ENCODE measurements around the gene CADPS2.

CADPS2 gene

DNA sequence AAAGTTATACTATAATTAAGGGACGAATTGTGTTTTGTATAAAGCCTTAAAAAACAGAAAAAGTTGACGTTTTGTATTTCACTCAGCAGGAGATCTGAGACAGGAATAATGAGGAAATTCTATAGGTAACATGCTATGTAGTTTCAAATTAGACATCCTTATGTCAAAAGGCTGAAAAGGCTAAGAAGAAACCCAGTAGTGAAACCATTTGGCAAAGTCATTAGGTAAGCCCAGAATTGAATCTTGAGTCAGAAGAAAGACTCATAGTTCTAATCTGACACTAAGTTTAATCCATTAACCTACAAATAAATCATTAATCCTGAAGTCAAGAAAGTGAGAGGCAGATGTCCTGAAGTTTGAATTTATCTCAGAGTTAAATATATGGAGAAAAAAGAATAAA, 266.6 kb downstream of the CADPS2 start:
- TF ChIP-seq POLR2AphosphoS5 (IDR thresholded peaks at IDR 0.05; ENCODE audit: low read depth, low read length): no peak
- no peak for TF ChIP-seq POLR2A (IDR thresholded peaks at IDR 0.05; ENCODE audit: low read depth, low read length)
- no peak for TF ChIP-seq TAF1 (IDR thresholded peaks at IDR 0.05; ENCODE audit: borderline replicate concordance, low read depth, low read length)
- FAIRE-seq (no peak), DNase-seq (ENCODE audit: insufficient read length) (no peak)

DNA sequence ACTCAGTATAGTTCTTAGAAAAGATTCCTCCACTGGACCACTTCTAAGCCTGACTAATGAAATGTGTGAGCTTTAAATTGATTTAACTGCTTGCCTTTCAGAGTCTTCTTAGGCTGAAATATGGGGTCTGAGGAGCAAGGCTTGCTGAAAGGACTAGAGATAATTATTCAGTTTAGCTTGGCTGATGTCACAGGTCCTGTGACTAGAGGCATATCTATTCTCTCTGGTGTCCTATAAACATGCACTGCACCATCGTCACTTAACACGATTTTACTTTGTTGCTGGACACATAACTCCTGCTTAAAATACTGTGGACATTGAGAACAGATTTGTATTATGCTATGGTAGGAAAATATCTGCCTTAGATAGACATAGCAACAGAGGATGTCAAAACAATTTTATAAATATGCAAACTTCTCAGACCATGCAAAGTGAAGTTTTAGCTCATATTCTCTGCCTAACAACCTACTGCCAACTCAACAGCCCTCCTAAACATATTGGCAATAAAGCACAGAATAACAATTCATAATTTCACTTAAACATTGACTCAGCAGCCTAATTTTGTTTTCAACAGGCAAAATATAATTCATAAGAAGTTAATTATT, 267.6 kb downstream of the CADPS2 start:
- DNase-seq (ENCODE audit: insufficient read length) (no peak), FAIRE-seq (no peak)
- TF ChIP-seq TAF1 (IDR thresholded peaks at IDR 0.05; ENCODE audit: borderline replicate concordance, low read depth, low read length) (no peak), POLR2AphosphoS5 (IDR thresholded peaks at IDR 0.05; ENCODE audit: low read depth, low read length) (no peak), POLR2A (IDR thresholded peaks at IDR 0.05; ENCODE audit: low read depth, low read length) (no peak)

DNA sequence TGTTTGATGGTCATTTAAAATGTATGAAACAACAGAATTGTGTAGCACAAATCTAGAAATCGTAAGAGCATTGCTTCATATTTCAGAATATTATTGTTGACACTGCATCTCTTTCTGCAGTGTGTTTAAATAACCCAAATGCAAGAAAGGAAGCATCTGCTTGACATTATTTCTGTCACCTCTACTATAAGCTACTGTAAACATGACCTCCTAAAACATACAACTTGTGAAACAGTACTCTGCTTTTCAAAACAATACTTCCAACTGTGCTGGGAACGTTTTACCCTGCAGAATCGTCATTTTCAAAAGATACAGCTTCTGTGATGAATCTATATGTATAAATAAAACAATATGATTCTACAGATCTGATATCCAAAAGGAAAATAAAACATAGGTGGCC, 269.3 kb downstream of the CADPS2 start:
- TF ChIP-seq POLR2AphosphoS5 (IDR thresholded peaks at IDR 0.05; ENCODE audit: low read depth, low read length) (no peak), POLR2A (IDR thresholded peaks at IDR 0.05; ENCODE audit: low read depth, low read length) (no peak), TAF1 (IDR thresholded peaks at IDR 0.05; ENCODE audit: borderline replicate concordance, low read depth, low read length) (no peak)
- DNase-seq (ENCODE audit: insufficient read length) (no peak), FAIRE-seq (no peak)

DNA sequence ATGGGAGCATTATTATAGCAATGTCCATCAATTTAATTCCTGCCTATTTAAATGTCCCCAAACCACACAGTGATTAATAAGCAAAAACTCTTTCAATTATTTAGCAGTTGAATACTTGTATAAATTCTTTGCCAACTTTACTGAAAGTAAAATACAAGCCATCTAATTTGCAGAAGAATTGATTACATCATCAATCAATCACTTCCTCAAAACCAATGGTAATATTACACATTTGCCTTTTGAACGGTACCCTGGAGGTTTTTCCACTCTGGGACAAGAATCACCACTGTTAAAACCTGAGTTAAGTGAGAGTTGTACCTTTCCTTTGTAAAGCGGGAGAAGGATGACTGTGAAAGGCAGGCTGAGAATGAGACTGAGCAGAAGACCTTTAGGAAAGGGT, 280.3 kb downstream of the CADPS2 start:
- TF ChIP-seq POLR2A (IDR thresholded peaks at IDR 0.05; ENCODE audit: low read depth, low read length): no peak
- no peak for TF ChIP-seq POLR2AphosphoS5 (IDR thresholded peaks at IDR 0.05; ENCODE audit: low read depth, low read length)
- TF ChIP-seq TAF1 (IDR thresholded peaks at IDR 0.05; ENCODE audit: borderline replicate concordance, low read depth, low read length): no peak
- DNase-seq (ENCODE audit: insufficient read length) (no peak), FAIRE-seq (no peak)

DNA sequence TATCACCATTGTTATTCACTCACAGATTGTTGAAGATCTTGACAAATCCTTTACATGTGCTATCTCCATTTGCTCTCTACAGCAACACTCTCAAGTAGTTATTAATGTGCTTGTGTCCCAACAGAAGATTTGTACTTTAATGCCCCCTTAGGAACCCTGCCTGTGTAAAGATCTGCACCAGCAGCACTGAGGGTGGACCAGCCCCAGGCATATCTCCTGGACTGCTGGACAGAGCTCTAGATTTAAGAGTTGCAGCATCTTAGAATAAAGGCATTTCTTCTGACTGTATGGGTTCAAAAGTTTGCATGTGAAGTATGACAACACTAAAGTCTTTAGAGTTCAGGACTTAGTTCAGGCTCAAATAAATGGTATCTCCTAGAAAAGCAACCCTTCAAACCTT, 282.0 kb downstream of the CADPS2 start:
- no peak for TF ChIP-seq TAF1 (IDR thresholded peaks at IDR 0.05; ENCODE audit: borderline replicate concordance, low read depth, low read length)
- FAIRE-seq: no peak
- DNase-seq (ENCODE audit: insufficient read length): no peak

DNA sequence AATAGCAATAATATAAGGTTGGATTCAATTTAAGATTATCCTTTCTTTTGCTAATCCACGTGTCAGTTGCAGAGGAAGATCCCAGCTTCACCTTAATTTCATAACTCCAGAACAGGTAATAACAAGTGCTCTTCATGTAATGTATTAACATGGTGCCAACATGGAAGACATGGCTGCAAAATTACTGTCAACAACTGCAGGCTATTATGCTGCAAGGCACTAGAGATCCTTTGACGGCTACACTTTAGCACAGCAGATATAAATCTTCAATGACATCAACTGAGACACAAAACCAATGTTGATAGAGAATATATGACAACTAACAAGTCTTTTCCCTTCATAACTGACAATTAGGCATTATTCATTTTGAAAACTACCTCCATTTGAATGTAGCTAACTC, 283.5 kb downstream of the CADPS2 start:
- FAIRE-seq (no peak), DNase-seq (ENCODE audit: insufficient read length) (no peak)
- TF ChIP-seq POLR2AphosphoS5 (IDR thresholded peaks at IDR 0.05; ENCODE audit: low read depth, low read length) (no peak), TAF1 (IDR thresholded peaks at IDR 0.05; ENCODE audit: borderline replicate concordance, low read depth, low read length) (no peak), POLR2A (IDR thresholded peaks at IDR 0.05; ENCODE audit: low read depth, low read length) (no peak)

DNA sequence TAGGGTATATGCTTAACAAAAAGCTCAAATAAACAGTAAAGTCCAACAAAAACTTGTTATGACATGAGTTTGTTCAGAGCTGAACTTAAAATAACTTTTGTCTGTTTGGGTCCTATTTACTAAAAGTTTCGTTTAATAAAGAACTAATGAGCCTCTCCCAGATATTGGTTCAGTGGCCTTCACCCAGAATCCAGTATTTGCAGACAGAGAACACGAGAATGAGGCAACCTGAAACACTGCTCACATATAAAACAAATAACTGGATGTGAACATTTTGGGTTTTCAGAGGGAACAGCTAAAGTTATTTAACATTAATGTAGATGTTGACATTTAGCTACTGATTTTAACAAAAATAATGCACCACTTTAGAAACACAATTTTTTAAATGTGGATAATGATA, 285.6 kb downstream of the CADPS2 start:
- no peak for TF ChIP-seq POLR2AphosphoS5 (IDR thresholded peaks at IDR 0.05; ENCODE audit: low read depth, low read length)
- no peak for TF ChIP-seq POLR2A (IDR thresholded peaks at IDR 0.05; ENCODE audit: low read depth, low read length)
- no peak for TF ChIP-seq TAF1 (IDR thresholded peaks at IDR 0.05; ENCODE audit: borderline replicate concordance, low read depth, low read length)

DNA sequence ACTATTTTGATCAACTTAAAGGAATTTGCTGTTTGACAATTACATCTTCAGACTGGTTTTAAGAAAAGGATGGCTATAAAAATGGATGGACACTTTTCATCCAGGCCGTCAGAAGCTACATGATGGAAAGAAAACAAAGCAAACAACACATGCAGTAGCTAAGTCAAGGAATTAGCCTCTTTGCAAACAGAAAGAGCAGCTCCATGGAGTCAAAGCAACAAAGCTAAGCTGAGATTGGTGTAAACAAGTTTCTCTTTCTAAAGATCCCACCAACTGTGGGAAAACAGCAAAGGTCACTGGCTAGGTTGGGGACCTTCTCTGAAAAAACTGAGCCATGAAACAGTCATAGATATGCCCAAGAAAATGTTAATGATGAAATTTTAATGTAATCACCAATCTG, 286.2 kb downstream of the CADPS2 start:
- FAIRE-seq: no peak
- no peak for TF ChIP-seq POLR2AphosphoS5 (IDR thresholded peaks at IDR 0.05; ENCODE audit: low read depth, low read length)
- no peak for TF ChIP-seq POLR2A (IDR thresholded peaks at IDR 0.05; ENCODE audit: low read depth, low read length)
- no peak for TF ChIP-seq TAF1 (IDR thresholded peaks at IDR 0.05; ENCODE audit: borderline replicate concordance, low read depth, low read length)
- no peak for DNase-seq (ENCODE audit: insufficient read length)

More for the DNA sequence above, 285.6 kb downstream of the CADPS2 start:
- FAIRE-seq (no peak), DNase-seq (ENCODE audit: insufficient read length) (no peak)

DNA sequence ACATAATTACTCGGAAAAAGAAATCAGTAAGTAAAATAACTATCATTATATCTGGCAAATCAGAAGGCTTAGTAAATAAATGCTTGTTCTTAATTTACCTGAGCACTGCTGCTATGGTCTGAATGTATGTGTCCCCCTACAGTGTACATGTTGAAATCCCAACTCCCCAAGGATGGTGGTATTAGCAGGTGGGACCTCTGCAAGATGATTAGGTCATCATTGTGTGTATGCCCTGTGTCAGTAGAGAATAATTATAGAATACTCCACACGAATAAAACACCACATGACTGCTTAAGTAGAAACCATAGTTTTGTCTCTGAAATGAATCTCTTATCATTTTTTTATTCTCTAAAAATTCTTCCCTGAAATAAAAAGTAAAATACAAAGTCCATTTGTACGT, 289.0 kb downstream of the CADPS2 start:
- no peak for DNase-seq (ENCODE audit: insufficient read length)
- no peak for FAIRE-seq
- TF ChIP-seq POLR2A (IDR thresholded peaks at IDR 0.05; ENCODE audit: low read depth, low read length) (no peak), POLR2AphosphoS5 (IDR thresholded peaks at IDR 0.05; ENCODE audit: low read depth, low read length) (no peak), TAF1 (IDR thresholded peaks at IDR 0.05; ENCODE audit: borderline replicate concordance, low read depth, low read length) (no peak)

DNA sequence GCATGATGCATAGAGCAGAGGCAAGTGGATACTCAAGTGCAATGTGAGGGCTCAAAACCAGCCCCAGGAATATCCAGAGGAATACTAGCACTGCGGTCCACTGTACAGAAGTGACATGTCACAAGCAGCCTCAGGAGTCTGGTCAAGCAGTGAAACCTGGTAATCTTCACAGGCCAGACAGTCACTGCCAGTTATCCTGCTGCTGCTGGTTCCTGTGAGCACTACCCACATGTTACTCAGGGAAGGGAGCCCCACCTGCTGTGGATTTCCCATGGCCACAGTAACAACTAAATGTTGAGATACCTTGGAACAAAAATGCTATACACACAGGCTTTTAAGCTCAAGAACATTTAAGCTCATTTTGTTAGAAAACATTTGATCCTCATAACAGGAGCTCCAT, 290.4 kb downstream of the CADPS2 start:
- TF ChIP-seq POLR2A (IDR thresholded peaks at IDR 0.05; ENCODE audit: low read depth, low read length) (no peak), TAF1 (IDR thresholded peaks at IDR 0.05; ENCODE audit: borderline replicate concordance, low read depth, low read length) (no peak), POLR2AphosphoS5 (IDR thresholded peaks at IDR 0.05; ENCODE audit: low read depth, low read length) (no peak)
- DNase-seq (ENCODE audit: insufficient read length): no peak
- FAIRE-seq: no peak

DNA sequence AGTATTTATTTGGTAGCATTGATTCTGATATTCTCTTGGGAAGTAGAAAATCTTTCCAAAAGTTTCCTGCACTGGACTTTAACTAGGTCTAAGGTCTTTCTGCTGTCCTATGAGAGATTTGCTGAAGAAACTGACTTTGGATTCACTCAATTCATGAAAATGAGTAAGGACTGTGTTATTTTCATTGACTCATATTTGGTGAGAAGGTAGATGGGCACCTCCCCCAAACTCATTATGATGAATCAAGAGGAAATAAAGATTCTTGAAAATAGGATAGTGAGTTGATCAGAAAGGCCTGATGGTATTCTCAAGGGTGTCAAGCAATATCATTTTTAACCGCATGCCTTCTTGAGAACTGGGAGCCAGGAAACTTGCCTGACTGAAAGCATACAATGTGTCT, 297.6 kb downstream of the CADPS2 start:
- no peak for FAIRE-seq
- TF ChIP-seq TAF1 (IDR thresholded peaks at IDR 0.05; ENCODE audit: borderline replicate concordance, low read depth, low read length): no peak
- TF ChIP-seq POLR2AphosphoS5 (IDR thresholded peaks at IDR 0.05; ENCODE audit: low read depth, low read length): no peak
- no peak for TF ChIP-seq POLR2A (IDR thresholded peaks at IDR 0.05; ENCODE audit: low read depth, low read length)

DNA sequence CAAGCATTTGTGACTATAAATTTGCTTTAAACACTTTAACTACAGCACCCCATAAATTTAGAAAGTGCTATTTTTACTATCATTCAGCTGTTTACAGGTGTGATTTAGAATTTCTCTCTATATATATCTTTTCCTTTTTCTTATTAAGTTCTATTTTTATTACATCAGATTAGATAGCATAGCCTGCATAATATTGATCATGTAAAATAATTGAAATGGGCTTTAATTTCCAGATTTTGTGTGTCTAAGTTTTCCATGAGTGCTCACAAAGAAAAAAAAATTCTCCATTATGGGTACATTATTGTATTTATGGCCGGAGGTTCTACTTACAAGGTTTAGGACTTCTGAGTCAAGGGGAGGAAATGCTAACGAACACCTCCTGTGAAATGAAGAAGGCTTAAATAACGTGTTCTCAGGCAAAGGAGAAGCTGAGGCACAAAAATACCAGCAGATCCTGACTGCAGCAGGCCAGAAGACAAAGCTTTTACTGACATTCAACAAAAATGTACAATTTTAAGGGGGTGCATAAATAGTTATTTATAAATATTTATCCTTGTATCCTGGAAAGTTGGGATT, 301.5 kb downstream of the CADPS2 start:
- FAIRE-seq: no peak
- TF ChIP-seq POLR2A (IDR thresholded peaks at IDR 0.05; ENCODE audit: low read depth, low read length): no peak
- TF ChIP-seq TAF1 (IDR thresholded peaks at IDR 0.05; ENCODE audit: borderline replicate concordance, low read depth, low read length): no peak
- no peak for TF ChIP-seq POLR2AphosphoS5 (IDR thresholded peaks at IDR 0.05; ENCODE audit: low read depth, low read length)

More for the DNA sequence above, 297.6 kb downstream of the CADPS2 start:
- DNase-seq (ENCODE audit: insufficient read length): no peak

More for the DNA sequence above, 301.5 kb downstream of the CADPS2 start:
- no peak for DNase-seq (ENCODE audit: insufficient read length)
